Body of pancreas (tissue), 4 donors: ENCODE measurements around the gene SIRPG.

ENCODE experiments used
- CTCF ChIP-seq, 7 experiments: fragments of 450-650 bp in 4 of 7; fragments of 200-600 bp in 3 of 7; sonication (generic) in 3 of 7; IDR thresholded peaks; one replicate each; pipeline ENCODE4 v1.5.1; 2016 to 2019; ENCODE audit warnings: antibody characterized with exemption in 7 of 7
- POLR2A ChIP-seq, 3 donors: fragments of 450-650 bp; IDR thresholded peaks; one replicate each; pipeline ENCODE4 v1.6.1; 2016; ENCODE audit warnings: antibody characterized with exemption in 3 of 3, mild to moderate bottlenecking in 2 of 3

GRCh38 chr20:1621316-1621715 is 36.3 kb downstream of the SIRPG start:
- TF ChIP-seq CTCF (IDR thresholded peaks at IDR 0.05): no peak
- no peak for TF ChIP-seq POLR2A (IDR thresholded peaks at IDR 0.05)
